SKM-1 treated with dmso at 0.1 percent for 144 hours (cell line): ENCODE measurements around the gene SCUBE2.
"Not testable (repeated sequence)": the region's sequence is repeated elsewhere in the genome, so short reads cannot be mapped to it uniquely, and the experiment has no call there.

Experiments used
- DNase-seq: peaks from one replicate; lab custom pipeline; 2025; ENCODE audit not compliant: unreplicated experiment; lab: John Stamatoyannopoulos, UW

Gene SCUBE2

DNA sequence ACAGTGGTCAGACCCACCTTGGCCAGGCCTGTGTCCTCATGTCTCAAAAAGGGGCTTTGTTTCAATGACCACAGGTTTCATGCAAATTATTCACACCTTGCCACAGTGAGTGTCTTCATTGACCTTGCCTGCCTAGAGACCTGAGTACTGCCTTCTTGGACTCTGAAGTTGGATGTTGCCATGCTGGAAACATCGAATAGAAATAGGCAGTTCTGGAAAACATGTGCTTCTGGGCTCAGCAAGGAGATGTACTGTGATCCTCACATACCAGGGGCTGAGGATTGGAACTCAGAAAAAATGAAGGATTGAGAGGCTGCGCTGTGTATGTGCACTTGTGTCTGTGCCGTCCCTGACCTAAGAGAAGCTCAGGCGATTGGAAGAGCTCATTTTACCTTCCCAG is 78.0 kb downstream of the SCUBE2 start:
- no peak for DNase-seq

DNA sequence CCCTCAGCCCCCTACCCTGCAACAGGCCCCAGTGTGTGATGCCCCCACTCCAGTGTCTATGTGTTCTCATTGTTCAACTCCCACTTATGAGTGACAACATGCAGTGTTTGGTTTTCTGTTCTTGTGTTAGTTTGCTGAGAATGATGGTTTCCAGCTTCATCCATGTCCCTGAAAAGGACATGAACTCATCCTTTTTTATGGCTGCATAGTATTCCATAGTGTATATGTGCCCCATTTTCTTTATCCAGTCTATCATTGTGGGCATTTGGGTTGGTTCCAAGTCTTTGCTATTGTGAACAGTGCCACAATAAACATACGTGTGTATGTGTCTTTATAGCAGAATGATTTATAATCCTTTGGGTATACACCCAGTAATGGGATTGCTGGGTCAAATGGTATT is 81.9 kb downstream of the SCUBE2 start:
- not testable (repeated sequence) for DNase-seq

GRCh38 chr11:9008661-9009060 is 82.7 kb downstream of the SCUBE2 start:
- no peak for DNase-seq

GRCh38 chr11:9008011-9008550 is 83.3 kb downstream of the SCUBE2 start:
- no peak for DNase-seq

GRCh38 chr11:9005087-9005486 is 86.3 kb downstream of the SCUBE2 start:
- no peak for DNase-seq

- DNase-seq = no peak
Observed at GRCh38 chr11:9004183-9004926, 87.0 kb downstream of the SCUBE2 start.

- peak; percentile 73 for DNase-seq
Observed at GRCh38 chr11:9003573-9004182, 87.7 kb downstream of the SCUBE2 start, which contains the start of gene NRIP3. TSS of gene NRIP3 (minus strand) at chr11:9004001. CDS start at chr11:9003935, 66 bp downstream.

- DNase-seq = peak; percentile 14
Observed at GRCh38 chr11:9002920-9003572, 88.4 kb downstream of the SCUBE2 start.

DNA sequence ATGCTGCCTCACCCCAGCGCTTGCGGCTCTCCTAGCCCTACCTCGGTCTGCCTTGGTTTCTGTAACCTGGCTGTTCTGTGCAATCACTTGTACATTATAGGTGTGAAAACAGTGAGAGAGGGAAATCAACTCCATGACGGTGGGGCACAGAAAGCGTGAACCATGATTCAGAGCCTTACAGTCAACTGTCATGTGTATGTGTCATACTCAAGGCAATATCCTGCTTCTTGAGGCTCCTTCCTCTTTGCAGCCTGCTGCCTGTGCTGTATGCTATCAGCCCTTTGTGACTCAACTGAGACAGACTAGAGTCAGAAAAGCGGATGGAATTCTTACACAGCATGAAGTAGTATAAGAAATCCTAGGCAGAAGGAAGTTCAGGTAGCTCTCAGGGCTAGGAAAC is 89.7 kb downstream of the SCUBE2 start:
- peak; percentile 93 for DNase-seq

- DNase-seq = no peak
Observed at GRCh38 chr11:8998017-8998416, 93.4 kb downstream of the SCUBE2 start.

DNA sequence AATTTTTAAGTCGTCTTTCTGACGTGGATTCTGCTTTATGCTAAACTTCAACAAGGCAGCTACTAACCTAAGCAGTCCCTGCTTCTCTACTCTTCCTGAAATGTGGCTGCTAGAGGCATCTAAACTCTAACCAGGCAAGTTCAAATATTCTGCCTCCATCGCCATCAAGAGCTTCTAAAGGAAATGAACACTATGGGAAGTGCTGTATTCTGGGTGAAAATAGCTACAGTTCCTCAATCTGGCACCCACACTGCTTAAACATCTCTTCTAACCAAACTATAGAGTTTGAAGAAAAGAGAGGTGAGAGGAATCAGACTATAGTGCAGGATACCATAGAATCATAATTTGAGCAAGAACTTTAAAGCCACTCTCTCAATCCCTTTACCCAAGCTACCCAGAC is 93.9 kb downstream of the SCUBE2 start:
- DNase-seq = no peak

DNA sequence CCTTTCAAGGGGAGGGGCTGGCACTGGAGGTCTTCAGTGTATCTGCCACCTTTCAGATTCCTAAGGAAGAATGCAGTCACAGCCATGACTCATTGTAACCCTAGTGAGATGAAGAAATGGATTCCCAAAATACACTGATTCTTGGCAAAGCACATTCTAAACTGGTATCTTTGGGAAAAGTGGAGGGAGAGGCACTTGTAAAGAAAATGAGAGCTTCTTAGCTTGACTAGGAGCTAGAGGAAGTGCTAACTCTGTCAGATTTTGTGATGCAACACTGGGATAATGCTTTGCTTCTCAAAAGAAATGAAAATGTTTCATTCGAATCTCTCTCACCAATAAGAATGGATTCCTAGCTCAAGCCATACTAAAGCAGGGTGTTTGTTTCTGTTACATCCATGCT is 101.9 kb downstream of the SCUBE2 start:
- DNase-seq = no peak

- no peak for DNase-seq
Observed at GRCh38 chr11:8988329-8989234, 102.8 kb downstream of the SCUBE2 start.

DNA sequence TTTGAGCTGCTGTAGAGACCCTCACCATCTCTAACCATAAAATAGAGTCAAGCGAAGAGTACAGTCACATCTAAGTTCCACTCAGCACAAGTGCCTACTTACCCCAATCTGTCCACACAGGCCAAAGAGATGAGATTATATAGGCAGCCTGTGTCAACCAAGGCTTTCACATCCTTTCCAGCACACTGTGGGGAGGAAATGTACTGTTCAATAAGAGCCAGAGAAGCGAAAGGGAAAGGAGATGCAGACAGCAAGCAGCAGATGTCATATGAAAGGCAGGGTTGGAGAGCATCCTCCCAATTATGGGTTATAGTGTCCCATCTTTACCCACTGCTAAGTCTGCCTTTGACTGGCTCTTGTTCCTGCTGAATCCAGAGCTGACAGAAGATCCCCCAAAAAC is 104.0 kb downstream of the SCUBE2 start:
- no peak for DNase-seq

DNA sequence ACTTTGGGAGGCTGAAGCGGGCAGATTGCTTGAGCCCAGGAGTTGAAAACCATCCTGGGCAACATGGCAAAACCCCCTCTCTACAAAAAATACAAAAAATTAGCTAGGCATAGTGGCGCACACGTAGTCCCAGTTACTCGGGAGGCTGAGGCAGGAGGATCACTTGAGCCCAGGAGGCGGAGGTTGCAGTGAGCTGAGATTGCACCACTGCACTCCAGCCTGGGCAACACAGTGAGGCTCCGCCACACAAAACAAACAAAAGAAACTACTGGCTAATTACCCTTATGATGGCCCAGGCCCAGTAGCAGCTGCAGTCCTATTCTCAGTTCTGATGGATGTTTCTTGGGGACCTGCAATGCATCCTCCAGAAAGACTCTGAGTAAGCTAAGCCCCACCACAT is 104.6 kb downstream of the SCUBE2 start:
- DNase-seq = not testable (repeated sequence)

DNA sequence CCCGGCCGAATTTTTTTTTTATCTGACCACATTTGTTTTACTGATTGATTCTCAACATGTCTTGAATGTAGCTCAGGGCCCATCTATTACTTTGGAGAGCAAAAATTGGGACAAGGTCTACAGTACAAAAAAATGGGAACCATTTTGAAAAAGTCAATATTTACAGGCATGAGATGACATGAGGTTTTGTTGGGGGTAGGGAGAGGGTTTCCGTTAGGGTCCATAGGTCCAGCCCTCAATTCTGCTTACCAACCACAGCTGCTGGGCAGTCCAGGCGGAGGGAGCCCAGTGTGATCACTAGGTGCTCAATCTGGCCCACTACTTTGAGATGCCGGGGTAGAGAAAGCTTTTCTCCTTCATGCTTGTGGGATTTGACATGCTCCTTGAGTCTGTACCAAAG is 105.9 kb downstream of the SCUBE2 start:
- DNase-seq = no peak

GRCh38 chr11:8983552-8983951 is 107.8 kb downstream of the SCUBE2 start:
- no peak for DNase-seq

- no peak for DNase-seq
Observed at GRCh38 chr11:8980485-8980884, 110.9 kb downstream of the SCUBE2 start.

DNA sequence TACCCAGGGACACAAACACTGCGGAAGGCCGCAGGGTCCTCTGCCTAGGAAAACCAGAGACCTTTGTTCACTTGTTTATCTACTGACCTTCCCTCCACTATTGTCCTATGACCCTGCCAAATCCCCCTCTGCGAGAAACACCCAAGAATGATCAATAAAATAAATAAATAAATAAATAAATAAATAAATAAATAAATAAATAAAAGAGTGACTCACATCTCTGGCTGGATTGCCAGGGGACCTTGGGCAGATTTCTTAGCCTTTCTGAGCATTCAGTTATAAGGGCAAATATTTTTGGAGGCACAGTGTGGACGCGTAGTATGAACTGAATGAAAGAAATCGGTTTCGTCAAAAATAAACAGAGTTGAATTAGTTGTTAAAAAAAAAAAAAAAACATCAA is 112.0 kb downstream of the SCUBE2 start:
- not testable (repeated sequence) for DNase-seq

- no peak for DNase-seq
Observed at GRCh38 chr11:8973121-8973520, 118.3 kb downstream of the SCUBE2 start.

DNA sequence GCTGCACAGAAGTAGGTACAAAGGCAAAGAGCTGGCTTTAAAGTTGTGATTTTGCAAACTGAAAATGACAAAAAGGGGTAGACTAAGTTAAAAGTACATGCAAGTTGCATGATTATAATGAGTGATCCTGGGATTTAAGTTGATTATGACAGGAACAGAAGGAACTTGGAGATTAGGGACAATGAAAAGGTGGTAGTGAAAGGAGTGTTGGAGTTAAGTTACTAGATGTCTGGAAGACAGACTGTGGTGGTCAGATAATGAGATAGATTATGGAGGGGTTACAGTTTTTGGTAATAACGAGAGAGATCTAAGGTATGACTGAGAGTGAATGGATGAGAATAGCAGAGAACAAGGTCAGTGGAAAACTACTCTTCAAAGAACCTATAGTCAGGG is 119.5 kb downstream of the SCUBE2 start:
- no peak for DNase-seq
